HepG2 (cell line): Measurements from ENCODE around the gene XXYLT1.

Experiments
- BRCA1 ChIP-seq: sonication (generic); formaldehyde crosslinking; IDR thresholded peaks from 2 replicates; pipeline ENCODE4 v1.4.0; 2020; ENCODE audit warnings: missing genetic modification reagents
- DNMT1 ChIP-seq: sonication (generic); formaldehyde crosslinking; IDR thresholded peaks from 2 replicates; pipeline ENCODE4 v1.5.1; 2020; ENCODE audit warnings: mild to moderate bottlenecking, missing genetic modification reagents
- FOXO1 ChIP-seq: sonication (generic); formaldehyde crosslinking; IDR thresholded peaks from 2 replicates; pipeline ENCODE4 v1.4.0; 2020; ENCODE audit warnings: missing genetic modification reagents
- NFYB ChIP-seq: sonication (generic); formaldehyde crosslinking; IDR thresholded peaks from 2 replicates; pipeline ENCODE4 v1.4.0; 2020; ENCODE audit warnings: missing genetic modification reagents
- PAX8 ChIP-seq: sonication (generic); formaldehyde crosslinking; IDR thresholded peaks from 2 replicates; pipeline ENCODE4 v1.8.0; 2022; ENCODE audit warnings: mild to moderate bottlenecking, missing genetic modification reagents, borderline replicate concordance
- XRCC5 ChIP-seq: fragments of 200-400 bp; formaldehyde crosslinking; optimal IDR thresholded peaks from 2 replicates; pipeline ENCODE3; 2017; ENCODE audit warnings: mild to moderate bottlenecking, low read length
- ZFP62 ChIP-seq: sonication (generic); formaldehyde crosslinking; IDR thresholded peaks from 2 replicates; pipeline ENCODE4 v1.4.0; 2020; ENCODE audit warnings: missing genetic modification reagents
- TF ChIP-seq, protein P1 (sequence below): sonication (generic); formaldehyde crosslinking; IDR thresholded peaks from 2 replicates; pipeline ENCODE4 v1.5.0; 2020; ENCODE audit warnings: mild to moderate bottlenecking, missing genetic modification reagents, moderate library complexity
- TF ChIP-seq, protein P2 (sequence below): sonication (generic); formaldehyde crosslinking; IDR thresholded peaks from 2 replicates; pipeline ENCODE4 v1.8.0; 2022; ENCODE audit warnings: mild to moderate bottlenecking, missing genetic modification reagents, moderate library complexity
- TF ChIP-seq, protein P3 (sequence below): sonication (generic); formaldehyde crosslinking; IDR thresholded peaks from 2 replicates; pipeline ENCODE4 v1.4.0; 2020; ENCODE audit warnings: missing genetic modification reagents, borderline replicate concordance
- TF ChIP-seq, protein P4 (sequence below): sonication (generic); formaldehyde crosslinking; conservative IDR thresholded peaks from 2 replicates; pipeline ENCODE4 v1.4.0; 2020; ENCODE audit warnings: missing genetic modification reagents
- TF ChIP-seq, protein P5 (sequence below): sonication (generic); formaldehyde crosslinking; IDR thresholded peaks from 2 replicates; pipeline ENCODE4 v1.5.1; 2020; ENCODE audit warnings: mild to moderate bottlenecking, missing genetic modification reagents, moderate library complexity

DNA sequence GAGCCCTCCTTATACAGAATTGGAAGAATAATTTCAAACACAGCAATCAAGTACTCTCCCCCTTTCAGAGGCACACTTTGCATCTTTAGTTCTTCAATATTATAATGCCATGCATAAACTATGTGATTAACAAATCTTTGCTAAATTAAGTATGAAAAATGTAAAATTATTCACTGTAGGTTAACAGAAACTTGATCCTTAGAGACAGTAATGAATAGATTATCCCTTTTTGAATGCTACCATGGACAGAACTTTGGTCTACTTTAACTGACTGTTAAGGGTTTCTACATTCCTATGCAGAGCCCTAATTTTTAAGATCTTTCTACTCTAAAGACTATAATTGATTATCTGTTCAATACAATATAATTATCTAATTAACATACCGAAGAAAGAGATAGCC, 25.7 kb upstream of the XXYLT1 start:
- TF ChIP-seq, protein P1, sequence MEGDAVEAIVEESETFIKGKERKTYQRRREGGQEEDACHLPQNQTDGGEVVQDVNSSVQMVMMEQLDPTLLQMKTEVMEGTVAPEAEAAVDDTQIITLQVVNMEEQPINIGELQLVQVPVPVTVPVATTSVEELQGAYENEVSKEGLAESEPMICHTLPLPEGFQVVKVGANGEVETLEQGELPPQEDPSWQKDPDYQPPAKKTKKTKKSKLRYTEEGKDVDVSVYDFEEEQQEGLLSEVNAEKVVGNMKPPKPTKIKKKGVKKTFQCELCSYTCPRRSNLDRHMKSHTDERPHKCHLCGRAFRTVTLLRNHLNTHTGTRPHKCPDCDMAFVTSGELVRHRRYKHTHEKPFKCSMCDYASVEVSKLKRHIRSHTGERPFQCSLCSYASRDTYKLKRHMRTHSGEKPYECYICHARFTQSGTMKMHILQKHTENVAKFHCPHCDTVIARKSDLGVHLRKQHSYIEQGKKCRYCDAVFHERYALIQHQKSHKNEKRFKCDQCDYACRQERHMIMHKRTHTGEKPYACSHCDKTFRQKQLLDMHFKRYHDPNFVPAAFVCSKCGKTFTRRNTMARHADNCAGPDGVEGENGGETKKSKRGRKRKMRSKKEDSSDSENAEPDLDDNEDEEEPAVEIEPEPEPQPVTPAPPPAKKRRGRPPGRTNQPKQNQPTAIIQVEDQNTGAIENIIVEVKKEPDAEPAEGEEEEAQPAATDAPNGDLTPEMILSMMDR (CRISPR knock-in tag): no peak
- no peak for TF ChIP-seq DNMT1 (CRISPR knock-in tag)
- TF ChIP-seq, protein P2, sequence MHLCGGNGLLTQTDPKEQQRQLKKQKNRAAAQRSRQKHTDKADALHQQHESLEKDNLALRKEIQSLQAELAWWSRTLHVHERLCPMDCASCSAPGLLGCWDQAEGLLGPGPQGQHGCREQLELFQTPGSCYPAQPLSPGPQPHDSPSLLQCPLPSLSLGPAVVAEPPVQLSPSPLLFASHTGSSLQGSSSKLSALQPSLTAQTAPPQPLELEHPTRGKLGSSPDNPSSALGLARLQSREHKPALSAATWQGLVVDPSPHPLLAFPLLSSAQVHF (CRISPR knock-in tag): no peak
- TF ChIP-seq, protein P3, sequence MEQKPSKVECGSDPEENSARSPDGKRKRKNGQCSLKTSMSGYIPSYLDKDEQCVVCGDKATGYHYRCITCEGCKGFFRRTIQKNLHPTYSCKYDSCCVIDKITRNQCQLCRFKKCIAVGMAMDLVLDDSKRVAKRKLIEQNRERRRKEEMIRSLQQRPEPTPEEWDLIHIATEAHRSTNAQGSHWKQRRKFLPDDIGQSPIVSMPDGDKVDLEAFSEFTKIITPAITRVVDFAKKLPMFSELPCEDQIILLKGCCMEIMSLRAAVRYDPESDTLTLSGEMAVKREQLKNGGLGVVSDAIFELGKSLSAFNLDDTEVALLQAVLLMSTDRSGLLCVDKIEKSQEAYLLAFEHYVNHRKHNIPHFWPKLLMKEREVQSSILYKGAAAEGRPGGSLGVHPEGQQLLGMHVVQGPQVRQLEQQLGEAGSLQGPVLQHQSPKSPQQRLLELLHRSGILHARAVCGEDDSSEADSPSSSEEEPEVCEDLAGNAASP (CRISPR knock-in tag): no peak
- TF ChIP-seq, protein P4, sequence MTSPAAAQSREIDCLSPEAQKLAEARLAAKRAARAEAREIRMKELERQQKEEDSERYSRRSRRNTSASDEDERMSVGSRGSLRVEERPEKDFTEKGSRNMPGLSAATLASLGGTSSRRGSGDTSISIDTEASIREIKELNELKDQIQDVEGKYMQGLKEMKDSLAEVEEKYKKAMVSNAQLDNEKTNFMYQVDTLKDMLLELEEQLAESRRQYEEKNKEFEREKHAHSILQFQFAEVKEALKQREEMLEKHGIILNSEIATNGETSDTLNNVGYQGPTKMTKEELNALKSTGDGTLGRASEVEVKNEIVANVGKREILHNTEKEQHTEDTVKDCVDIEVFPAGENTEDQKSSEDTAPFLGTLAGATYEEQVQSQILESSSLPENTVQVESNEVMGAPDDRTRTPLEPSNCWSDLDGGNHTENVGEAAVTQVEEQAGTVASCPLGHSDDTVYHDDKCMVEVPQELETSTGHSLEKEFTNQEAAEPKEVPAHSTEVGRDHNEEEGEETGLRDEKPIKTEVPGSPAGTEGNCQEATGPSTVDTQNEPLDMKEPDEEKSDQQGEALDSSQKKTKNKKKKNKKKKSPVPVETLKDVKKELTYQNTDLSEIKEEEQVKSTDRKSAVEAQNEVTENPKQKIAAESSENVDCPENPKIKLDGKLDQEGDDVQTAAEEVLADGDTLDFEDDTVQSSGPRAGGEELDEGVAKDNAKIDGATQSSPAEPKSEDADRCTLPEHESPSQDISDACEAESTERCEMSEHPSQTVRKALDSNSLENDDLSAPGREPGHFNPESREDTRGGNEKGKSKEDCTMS (CRISPR knock-in tag): no peak
- TF ChIP-seq, protein P5, sequence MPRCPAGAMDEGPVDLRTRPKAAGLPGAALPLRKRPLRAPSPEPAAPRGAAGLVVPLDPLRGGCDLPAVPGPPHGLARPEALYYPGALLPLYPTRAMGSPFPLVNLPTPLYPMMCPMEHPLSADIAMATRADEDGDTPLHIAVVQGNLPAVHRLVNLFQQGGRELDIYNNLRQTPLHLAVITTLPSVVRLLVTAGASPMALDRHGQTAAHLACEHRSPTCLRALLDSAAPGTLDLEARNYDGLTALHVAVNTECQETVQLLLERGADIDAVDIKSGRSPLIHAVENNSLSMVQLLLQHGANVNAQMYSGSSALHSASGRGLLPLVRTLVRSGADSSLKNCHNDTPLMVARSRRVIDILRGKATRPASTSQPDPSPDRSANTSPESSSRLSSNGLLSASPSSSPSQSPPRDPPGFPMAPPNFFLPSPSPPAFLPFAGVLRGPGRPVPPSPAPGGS (CRISPR knock-in tag): no peak
- no peak for TF ChIP-seq FOXO1 (CRISPR knock-in tag)
- no peak for TF ChIP-seq PAX8 (CRISPR knock-in tag)
- no peak for TF ChIP-seq BRCA1 (CRISPR knock-in tag)
- TF ChIP-seq NFYB: no peak
- no peak for TF ChIP-seq ZFP62 (CRISPR knock-in tag)
- no peak for TF ChIP-seq XRCC5
